HG02610 (cell line): ENCODE results near the gene TPRG1.

Source experiments
- ATAC-seq: cut with Tn5 transposase; IDR thresholded peaks from one replicate; pipeline ENCODE4 v1.9.1; 2021; ENCODE audit warnings: mild to moderate bottlenecking, moderate library complexity; ENCODE audit not compliant: unreplicated experiment

The TPRG1 gene

DNA sequence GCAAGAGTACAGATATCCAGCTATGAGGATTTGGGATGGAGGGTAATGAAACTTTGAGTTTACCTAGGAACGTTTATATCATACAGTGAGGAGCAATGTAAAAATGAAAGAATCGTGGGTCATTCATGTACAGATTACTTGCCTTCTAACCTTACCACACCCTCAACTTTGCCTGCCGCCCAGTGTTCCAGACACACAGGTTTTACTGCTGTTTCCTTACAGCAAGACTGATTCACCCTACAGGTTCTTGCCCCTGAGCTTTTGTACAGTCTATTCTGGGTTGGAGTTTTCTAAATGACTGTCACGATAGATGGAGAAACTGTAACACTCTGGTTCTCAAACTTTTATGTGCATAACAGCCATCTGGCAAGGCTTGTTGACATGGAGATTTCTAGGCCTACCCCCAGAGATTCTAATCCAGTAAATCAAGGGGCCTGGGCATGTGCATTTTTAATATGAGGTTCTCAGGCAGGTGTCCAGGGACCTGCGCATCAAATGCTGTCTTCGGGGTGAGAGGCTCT, 6.6 kb upstream of the TPRG1 start:
- ATAC-seq = no peak

DNA sequence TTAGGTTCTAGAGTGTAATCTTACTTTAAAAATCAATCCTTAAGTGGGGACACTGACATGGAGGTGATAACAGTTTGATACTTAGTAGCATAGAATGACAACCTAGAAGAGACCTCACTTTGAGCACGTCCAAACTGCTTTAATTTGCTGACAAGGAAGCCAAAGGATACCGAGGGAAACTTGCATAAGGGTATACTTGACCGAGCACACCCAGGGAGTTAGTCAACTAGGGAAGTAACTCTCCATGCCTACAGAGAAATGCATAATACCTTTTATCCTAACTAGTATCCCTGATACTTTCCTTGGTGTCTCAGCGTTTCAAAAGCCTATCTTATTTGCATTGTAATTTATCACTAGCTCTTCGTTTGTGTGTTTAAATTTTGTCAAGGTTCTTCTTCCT, 5.5 kb upstream of the TPRG1 start:
- no peak for ATAC-seq

DNA sequence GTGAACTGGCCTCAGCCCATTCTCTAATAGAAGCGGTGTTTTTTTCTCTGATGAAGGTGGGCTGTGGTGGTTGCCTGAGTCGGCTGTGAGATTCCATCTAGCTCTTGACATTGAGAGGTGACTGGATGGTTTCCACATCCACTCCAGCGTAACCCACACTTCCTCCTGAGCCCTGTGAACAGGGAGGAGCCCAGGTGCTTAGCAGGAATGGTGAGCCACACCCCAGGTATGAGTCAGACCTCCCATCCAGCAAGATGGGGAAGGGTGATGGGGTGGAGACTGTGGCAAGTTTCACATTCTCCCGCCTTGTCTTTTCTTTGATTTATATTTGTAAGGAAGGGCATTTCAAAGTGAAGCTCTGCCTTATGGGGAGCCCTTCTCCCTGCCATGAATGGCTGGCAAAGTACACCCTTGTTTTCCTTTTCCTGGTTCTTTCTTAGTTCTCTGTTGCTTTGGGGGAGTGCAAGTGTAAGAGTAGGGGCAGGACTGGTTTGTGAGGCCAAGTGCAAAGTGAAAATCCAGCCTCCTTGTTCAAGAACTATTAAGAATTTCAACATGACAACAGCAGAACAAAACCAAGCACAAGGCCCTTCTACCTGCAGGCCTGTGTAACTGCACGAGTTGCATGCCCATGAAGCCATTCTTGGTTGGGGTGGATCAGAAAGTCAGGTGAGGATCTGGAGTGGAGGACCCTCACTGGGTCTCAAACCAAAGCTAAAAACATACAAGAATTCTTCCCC, 4.6 kb upstream of the TPRG1 start:
- ATAC-seq = no peak

- ATAC-seq = no peak
These were observed 3.1 kb upstream of the TPRG1 start for GRCh38 chr3:189168711-189169110.

DNA sequence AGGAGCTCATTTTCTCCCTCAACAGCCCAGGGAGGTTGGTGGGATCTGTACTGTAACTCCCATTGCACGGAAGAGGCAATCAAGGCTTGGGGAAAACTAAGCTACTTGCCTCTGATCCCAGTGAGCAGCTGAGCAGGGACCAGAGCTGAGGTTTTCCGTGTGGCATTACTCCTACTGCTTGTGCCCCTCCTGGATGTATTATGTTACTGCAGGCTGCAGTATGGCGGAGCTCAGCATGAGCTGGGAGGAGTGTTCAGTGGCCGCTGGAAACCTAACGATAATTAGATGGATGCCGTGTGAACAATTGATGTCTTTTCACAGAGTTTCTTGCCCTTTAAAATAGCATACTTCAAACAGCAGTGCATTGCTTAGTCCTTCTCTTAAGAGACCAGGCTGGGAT, 2.0 kb upstream of the TPRG1 start:
- ATAC-seq = no peak

GRCh38 chr3:189170559-189170958, 1.2 kb upstream of the TPRG1 start:
- ATAC-seq = no peak

DNA sequence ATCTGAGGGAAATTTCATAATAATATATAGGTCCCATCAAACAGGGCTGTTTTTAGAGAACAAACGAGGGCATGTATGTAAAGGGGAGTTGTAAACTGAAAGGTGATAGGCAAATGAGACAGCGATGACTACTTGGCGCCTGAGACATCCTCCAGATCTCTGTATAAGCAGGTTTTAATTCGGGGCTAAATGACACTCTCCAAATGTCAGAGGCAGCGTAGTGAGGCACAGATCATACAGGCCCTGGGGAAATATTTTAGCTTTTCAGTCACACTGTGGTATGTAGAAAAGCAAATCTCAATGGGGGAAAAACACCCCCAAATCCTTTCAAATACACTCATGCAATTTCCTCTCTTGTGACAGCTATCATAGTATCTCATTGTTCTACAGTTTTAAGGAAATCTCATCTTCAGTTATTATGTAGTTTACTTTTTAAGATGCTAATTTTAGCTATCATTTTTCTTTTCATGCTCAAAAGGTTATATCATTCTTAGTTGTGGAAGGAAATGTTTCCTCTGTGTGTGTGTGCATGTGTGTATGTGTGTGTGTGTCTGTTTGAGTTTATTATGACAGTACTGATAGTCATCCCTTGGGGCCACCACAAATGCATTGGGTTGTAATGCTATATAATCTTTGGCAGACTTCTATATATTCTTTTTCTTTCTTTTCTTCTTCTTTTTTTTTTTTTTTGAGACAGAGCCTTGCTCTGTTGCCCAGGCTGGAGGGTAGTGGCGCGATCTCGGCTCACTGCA, 1.1 kb downstream of the TPRG1 start:
- ATAC-seq = no peak

GRCh38 chr3:189184566-189184965, 12.8 kb downstream of the TPRG1 start:
- no peak for ATAC-seq

DNA sequence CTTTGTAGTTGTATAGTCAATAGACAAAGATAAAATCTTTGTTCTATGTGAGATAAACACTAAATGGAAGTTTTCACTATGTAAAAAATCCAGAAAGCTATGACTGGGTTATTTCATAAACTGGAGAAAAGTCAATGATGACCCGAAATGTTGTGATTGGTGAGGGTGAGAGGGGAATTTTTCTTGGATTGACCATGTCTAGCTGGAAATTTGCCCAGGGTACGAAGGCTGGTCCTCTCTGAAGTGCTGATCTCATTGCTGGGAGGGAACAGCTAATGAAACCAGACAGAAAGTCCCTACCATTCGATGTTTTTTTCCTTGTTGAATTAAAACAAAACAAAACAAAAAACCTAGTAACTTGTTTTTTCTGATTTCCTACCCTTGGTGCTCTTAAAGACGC, 14.3 kb downstream of the TPRG1 start:
- no peak for ATAC-seq

DNA sequence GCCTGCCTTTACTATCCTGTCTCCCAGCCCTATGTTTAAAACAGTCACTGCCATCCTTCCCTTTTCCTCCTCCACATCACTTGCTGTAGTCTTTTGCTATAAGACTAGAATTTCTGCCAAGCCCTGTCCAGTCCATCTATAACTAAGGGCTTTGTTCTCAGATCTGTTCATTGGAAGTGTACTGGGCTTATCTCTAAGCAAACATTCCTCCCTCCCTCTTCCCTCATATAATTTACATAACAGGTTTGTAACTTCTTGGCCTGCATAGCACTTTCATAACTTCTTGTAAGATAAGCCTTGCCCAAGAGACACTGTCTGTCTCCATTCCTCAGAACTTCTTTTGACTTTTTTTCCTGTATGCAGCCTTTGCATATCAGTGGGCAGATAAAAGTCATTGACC, 16.7 kb downstream of the TPRG1 start:
- ATAC-seq = no peak

DNA sequence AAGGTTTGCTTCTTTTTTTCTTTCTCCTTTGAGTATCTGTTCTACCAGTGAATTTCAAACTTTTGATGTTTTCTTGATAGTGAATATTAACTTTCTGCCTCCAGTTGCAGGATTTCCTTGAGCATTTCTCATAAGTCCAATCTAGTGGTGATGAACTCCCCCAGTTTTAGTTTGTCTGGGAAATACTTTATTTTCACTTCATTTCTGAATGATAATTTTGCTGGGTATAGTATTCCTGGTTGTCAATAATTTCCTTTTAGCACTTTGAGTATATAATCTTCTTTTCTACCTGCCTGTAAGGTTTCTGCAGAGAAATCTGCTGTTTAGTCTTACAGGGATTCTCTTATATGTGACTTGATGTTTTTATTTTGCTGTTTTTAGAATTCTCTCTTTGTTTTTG, 21.0 kb downstream of the TPRG1 start:
- ATAC-seq = no peak

DNA sequence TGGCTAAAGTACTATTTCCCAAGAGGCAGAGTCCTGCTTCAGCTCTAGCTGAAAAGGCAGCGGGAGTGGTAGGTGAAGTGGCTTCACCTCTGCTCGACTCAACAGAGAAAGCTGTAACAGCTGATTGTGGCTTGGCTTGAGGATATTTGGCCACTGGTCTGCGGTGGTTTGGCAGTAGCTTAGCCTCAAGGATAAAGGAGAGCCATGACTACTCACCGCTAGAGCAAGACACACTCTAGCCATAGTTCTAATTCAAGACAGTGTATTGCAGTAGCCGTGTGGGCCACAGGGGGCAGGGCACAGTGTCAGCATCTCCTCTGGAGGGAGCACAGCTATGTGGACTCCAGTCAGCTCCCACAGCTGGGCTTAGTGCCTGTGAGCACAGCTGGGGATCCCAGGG, 23.5 kb downstream of the TPRG1 start:
- ATAC-seq = no peak

GRCh38 chr3:189202106-189202505, 30.3 kb downstream of the TPRG1 start:
- ATAC-seq = no peak

GRCh38 chr3:189202583-189202982, 30.8 kb downstream of the TPRG1 start:
- no peak for ATAC-seq

DNA sequence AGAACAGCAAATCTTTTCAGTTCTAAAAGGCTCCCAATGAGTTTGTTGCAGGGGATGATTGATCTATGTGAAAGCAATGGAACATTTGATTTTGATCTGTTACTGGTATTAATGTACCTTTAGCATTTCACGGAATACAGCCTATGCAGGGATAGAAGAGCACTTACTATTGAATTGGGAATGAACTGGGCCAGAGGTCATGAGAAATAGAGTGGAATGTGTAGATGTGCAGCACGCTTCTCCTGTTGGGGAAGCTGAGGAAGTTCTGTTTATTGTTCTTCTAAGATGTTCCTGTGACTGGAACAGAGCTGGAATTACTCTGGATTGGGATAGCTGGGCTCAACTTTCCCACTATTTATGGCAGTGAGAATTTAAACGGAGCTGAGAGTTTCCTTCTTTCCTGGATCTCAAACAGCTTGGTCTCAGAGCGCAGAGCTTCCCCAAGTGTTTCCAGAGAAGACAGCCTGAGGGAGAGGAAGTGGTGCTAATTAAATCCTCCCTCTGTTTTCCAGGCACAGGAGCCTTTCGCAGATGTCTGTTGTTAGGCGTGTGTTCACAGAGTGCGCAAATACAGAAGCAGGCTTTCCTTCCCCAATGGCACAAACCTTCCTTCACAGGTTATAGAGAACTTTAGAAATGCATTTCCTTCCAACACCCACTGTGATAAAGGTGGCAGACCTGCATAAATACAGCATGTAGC, 32.5 kb downstream of the TPRG1 start:
- ATAC-seq = no peak

DNA sequence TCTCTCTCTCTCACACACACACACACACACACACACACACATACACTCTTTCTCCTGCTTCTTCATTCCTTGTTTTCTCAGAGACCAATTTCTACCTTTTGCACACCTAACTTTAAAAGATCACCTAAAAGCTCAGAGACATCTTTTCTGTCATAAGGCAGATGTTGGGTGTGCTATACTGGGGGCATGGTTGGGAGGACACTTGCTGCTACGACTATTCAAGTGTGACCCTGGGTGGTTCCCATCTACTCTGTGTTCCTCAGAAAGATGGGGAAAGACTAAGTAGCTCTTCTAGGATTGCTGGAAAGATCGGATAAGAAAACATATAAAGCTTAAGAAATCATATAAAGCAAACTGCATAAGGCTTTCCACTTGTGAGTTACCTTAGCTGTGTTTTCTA, 33.2 kb downstream of the TPRG1 start:
- no peak for ATAC-seq

DNA sequence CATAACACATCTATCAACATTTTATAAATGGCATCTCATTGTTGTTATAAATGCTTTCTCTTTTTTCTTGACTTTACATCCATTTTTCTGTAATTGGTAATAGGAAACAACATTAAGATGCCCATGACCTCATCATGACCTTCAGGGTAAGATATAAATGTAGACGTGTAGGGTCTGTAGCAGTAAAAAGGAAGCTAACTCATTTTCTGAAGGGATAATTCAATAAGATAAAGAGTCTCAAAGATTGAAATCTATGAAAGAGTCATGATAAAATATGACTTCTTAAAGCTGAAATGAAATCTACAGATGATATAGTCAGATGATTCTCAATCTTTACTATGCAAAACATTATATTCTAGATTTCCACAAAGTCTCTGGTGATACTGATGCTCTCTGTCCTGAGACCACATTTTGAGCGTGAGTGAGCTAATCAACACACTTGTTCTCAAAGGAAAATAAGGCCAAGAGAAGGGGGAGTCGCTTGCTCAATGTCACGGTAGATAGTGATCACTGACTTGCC, 38.5 kb downstream of the TPRG1 start:
- no peak for ATAC-seq

GRCh38 chr3:189212681-189213080, 40.9 kb downstream of the TPRG1 start:
- no peak for ATAC-seq

GRCh38 chr3:189214651-189215050, 42.9 kb downstream of the TPRG1 start:
- ATAC-seq = no peak

- ATAC-seq = no peak
These were observed 51.3 kb downstream of the TPRG1 start for GRCh38 chr3:189222927-189223636.

GRCh38 chr3:189225431-189225830, 53.7 kb downstream of the TPRG1 start:
- no peak for ATAC-seq
